GM12891 (cell line): Measurements from ENCODE around the gene BNC2.

ENCODE experiments used
- PAX5 ChIP-seq: IDR thresholded peaks from 2 replicates; pipeline ENCODE4 v1.6.1; 2011; ENCODE audit warnings: low read length, moderate library complexity, mild to moderate bottlenecking; ENCODE audit not compliant: insufficient read depth, severe bottlenecking
- POLR2A ChIP-seq: IDR thresholded peaks from 2 replicates; pipeline ENCODE4 v1.6.1; 2011; ENCODE audit warnings: low read depth, low read length, control low read depth
- POLR2AphosphoS5 ChIP-seq: IDR thresholded peaks from 2 replicates; pipeline ENCODE4 v1.6.1; 2011; ENCODE audit warnings: low read depth, low read length, control low read depth
- POU2F2 ChIP-seq: IDR thresholded peaks from 2 replicates; pipeline ENCODE4 v1.6.1; 2011; ENCODE audit warnings: low read depth, mild to moderate bottlenecking, control low read depth, low read length, moderate library complexity
- TAF1 ChIP-seq: IDR thresholded peaks from 2 replicates; pipeline ENCODE4 v1.6.1; 2011; ENCODE audit warnings: low read depth, low read length, control low read depth

DNA sequence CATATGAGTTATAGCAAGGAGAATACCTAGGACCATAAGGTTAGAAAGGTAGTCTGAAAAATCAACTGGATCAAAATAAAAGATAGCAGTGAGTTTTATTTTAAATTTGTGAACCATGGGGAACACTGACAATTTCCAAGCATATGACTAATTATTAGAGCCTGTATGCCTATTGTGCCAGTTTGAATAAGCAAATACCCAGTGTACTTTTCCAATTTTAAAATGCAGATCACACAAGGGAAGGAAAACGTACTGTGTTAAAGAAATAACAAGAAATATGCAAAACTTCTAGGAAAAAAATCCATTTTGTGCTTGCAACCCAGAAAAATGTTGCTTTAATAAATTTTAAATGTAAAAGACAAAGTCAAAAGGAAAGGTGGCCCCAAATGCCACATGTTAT is 257.4 kb downstream of the BNC2 start:
- TF ChIP-seq POLR2AphosphoS5 (no peak), POLR2A (no peak), TAF1 (no peak), PAX5 (no peak), POU2F2 (no peak)
